Duodenal mucosa (tissue), 2 donors: Measurements from ENCODE around the gene BECN2.

Experiments
- H3K27ac ChIP-seq: one replicate; pipeline ENCODE4 v1.7.0; 2013; ENCODE audit warnings: low read depth, low read length
- H3K27me3 ChIP-seq, 2 donors: one replicate each; pipeline ENCODE4 v1.7.0; 2013; ENCODE audit warnings: low read length in 2 of 2, control low read depth in 1 of 2; ENCODE audit not compliant: insufficient read depth in 2 of 2, control insufficient read depth in 1 of 2
- H3K36me3 ChIP-seq, 2 donors: one replicate each; pipeline ENCODE4 v1.7.0; 2013; ENCODE audit warnings: low read length in 2 of 2, control low read depth in 1 of 2; ENCODE audit not compliant: insufficient read depth in 2 of 2, control insufficient read depth in 1 of 2
- H3K4me1 ChIP-seq, 2 donors: one replicate each; pipeline ENCODE4 v1.7.0; 2013; ENCODE audit warnings: low read length in 2 of 2, control low read depth in 1 of 2; ENCODE audit not compliant: insufficient read depth in 2 of 2, control insufficient read depth in 1 of 2
- H3K4me3 ChIP-seq, 2 donors: one replicate each; pipeline ENCODE4 v1.7.0; 2013; ENCODE audit warnings: low read length in 2 of 2, low read depth in 1 of 2
- H3K9ac ChIP-seq, 2 donors: one replicate each; pipeline ENCODE4 v1.7.0; 2013; ENCODE audit warnings: low read length in 2 of 2, low read depth in 1 of 2
- H3K9me3 ChIP-seq, 2 donors: one replicate each; pipeline ENCODE4 v1.7.0; 2013; ENCODE audit warnings: low read length in 2 of 2, control low read depth in 1 of 2; ENCODE audit not compliant: control insufficient read depth in 1 of 2

Gene BECN2

GRCh38 chr1:241957692-241958494 is at the start of gene BECN2:
BECN2 (plus strand) TSS chr1:241957767; CDS start chr1:241957767, 0 bp downstream.
- Histone ChIP-seq H3K27me3 (no peaks in the 10 kb centered on the region), H3K4me3 (no peak within 1 kb of the TSS), H3K4me1 (no peaks in the 10 kb centered on the region), H3K9ac (no peak within 1 kb of the TSS), H3K36me3 (no peaks in the 10 kb centered on the region), H3K27ac (no peak within 1 kb of the TSS), H3K9me3 (no peaks in the 10 kb centered on the region)

GRCh38 chr1:241916196-241916595 is 41.4 kb upstream of the BECN2 start:
- Histone ChIP-seq H3K9ac (no peak overlapping the region), H3K4me3 (no peak overlapping the region), H3K36me3 (no peaks in the 10 kb centered on the region), H3K27ac (no peak overlapping the region), H3K9me3 (no peaks in the 10 kb centered on the region), H3K4me1 (no peaks in the 10 kb centered on the region), H3K27me3 (no peaks in the 10 kb centered on the region)

- Histone ChIP-seq H3K36me3 (no peaks in the 10 kb centered on the region), H3K4me3 (no peak overlapping the region)
Observed at GRCh38 chr1:241917487-241917886, 40.1 kb upstream of the BECN2 start.

GRCh38 chr1:241918879-241919278 is 38.7 kb upstream of the BECN2 start:
- Histone ChIP-seq H3K4me3 (no peak overlapping the region), H3K4me1 (no peaks in the 10 kb centered on the region), H3K9me3 (no peaks in the 10 kb centered on the region), H3K27ac (no peak overlapping the region), H3K9ac (no peak overlapping the region), H3K36me3 (no peaks in the 10 kb centered on the region), H3K27me3 (no peaks in the 10 kb centered on the region)

More at GRCh38 chr1:241917487-241917886, 40.1 kb upstream of the BECN2 start:
- Histone ChIP-seq H3K9ac (no peak overlapping the region), H3K27me3 (no peaks in the 10 kb centered on the region), H3K4me1 (no peaks in the 10 kb centered on the region), H3K9me3 (no peaks in the 10 kb centered on the region), H3K27ac (no peak overlapping the region)

- H3K4me1 ChIP-seq = peaks cover 0 to 5% of the 10 kb centered on the region in 2 donors
Observed at GRCh38 chr1:241924080-241924808, 33.3 kb upstream of the BECN2 start.

GRCh38 chr1:241926141-241926540 is 31.4 kb upstream of the BECN2 start:
- H3K36me3 ChIP-seq = no peaks in the 10 kb centered on the region
- no peaks in the 10 kb centered on the region for H3K27me3 ChIP-seq
- H3K9ac ChIP-seq = no peak overlapping the region
- no peak overlapping the region for H3K4me3 ChIP-seq
- no peaks in the 10 kb centered on the region for H3K9me3 ChIP-seq
- H3K27ac ChIP-seq = no peak overlapping the region
- peaks cover 0 to 5% of the 10 kb centered on the region in 2 donors for H3K4me1 ChIP-seq

More at GRCh38 chr1:241924080-241924808, 33.3 kb upstream of the BECN2 start:
- Histone ChIP-seq H3K9ac (no peak overlapping the region), H3K36me3 (no peaks in the 10 kb centered on the region), H3K27ac (no peak overlapping the region), H3K4me3 (no peak overlapping the region), H3K27me3 (no peaks in the 10 kb centered on the region), H3K9me3 (no peaks in the 10 kb centered on the region)

GRCh38 chr1:241927321-241927720 is 30.2 kb upstream of the BECN2 start:
- no peak overlapping the region for H3K4me3 ChIP-seq
- H3K27ac ChIP-seq = no peak overlapping the region
- peaks cover 0 to 5% of the 10 kb centered on the region in 2 donors for H3K4me1 ChIP-seq
- H3K9me3 ChIP-seq = no peaks in the 10 kb centered on the region
- no peaks in the 10 kb centered on the region for H3K36me3 ChIP-seq
- H3K27me3 ChIP-seq = no peaks in the 10 kb centered on the region
- no peak overlapping the region for H3K9ac ChIP-seq

GRCh38 chr1:241932845-241933244 is 24.7 kb upstream of the BECN2 start:
- Histone ChIP-seq H3K9ac (no peak overlapping the region), H3K4me3 (no peak overlapping the region), H3K27me3 (peaks cover 0 to 3% of the 10 kb centered on the region in 2 donors), H3K36me3 (no peaks in the 10 kb centered on the region), H3K9me3 (no peaks in the 10 kb centered on the region), H3K27ac (no peak overlapping the region), H3K4me1 (no peaks in the 10 kb centered on the region)

- H3K9ac ChIP-seq = no peak overlapping the region
- no peaks in the 10 kb centered on the region for H3K36me3 ChIP-seq
- peaks cover 0 to 3% of the 10 kb centered on the region in 2 donors for H3K27me3 ChIP-seq
- H3K27ac ChIP-seq = no peak overlapping the region
- H3K9me3 ChIP-seq = no peaks in the 10 kb centered on the region
- H3K4me3 ChIP-seq = no peak overlapping the region
- no peaks in the 10 kb centered on the region for H3K4me1 ChIP-seq
Observed at GRCh38 chr1:241934201-241934848, 23.2 kb upstream of the BECN2 start.

- H3K36me3 ChIP-seq = no peaks in the 10 kb centered on the region
- no peak overlapping the region for H3K9ac ChIP-seq
- no peak overlapping the region for H3K4me3 ChIP-seq
- H3K27me3 ChIP-seq = peaks cover 0 to 3% of the 10 kb centered on the region in 2 donors
- no peaks in the 10 kb centered on the region for H3K4me1 ChIP-seq
- no peak overlapping the region for H3K27ac ChIP-seq
- no peaks in the 10 kb centered on the region for H3K9me3 ChIP-seq
Observed at GRCh38 chr1:241934866-241935265, 22.7 kb upstream of the BECN2 start.
